Fibroblast of peridontal ligament (primary cell): Measurements from ENCODE around the gene SUGCT.

ENCODE experiments used
- DNase-seq: peaks from one replicate; pipeline ENCODE4 v3.0.0-alpha.2; 2010; ENCODE audit errors: extremely low read depth

Gene SUGCT

DNA sequence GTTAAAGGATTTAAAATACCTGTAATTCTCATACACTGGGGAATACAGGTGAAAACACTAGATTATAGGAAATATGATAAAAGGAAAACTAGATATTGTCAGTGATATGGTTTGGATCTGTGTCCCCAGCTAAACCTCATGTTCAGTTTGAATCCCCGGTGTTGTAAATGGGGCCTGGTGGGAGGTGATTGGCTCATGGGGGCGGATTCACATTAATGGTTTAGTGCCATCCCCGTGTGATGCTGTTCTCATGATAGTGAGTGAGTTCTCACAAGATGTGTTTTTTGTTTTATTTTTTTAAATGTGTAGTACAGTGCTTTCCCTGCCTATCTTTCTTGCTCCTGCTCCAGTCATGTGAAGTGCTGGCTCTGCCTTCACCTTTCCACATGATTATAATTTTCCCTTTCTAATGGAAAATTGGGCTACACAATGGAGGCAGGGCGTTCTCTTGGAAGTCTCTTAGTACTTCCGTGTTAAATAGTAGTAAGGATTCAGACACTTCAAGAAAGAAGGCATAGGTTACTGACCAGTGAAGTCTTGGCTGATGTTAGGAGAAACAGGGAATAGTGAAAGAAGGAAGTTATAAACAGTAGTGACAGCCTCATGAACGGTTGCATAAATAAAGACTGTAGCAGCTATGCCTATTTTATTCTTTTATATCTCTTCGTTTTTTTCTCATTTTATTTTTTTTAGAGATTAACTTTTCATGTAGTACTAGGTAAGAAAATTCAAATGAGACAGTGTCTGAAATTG is 386.4 kb downstream of the SUGCT start:
- no peak for DNase-seq

- no peak for DNase-seq
These were observed 391.0 kb downstream of the SUGCT start for GRCh38 chr7:40525764-40526163.

- DNase-seq, result peak; percentile 82
These were observed 392.3 kb downstream of the SUGCT start for GRCh38 chr7:40526951-40527715.

DNA sequence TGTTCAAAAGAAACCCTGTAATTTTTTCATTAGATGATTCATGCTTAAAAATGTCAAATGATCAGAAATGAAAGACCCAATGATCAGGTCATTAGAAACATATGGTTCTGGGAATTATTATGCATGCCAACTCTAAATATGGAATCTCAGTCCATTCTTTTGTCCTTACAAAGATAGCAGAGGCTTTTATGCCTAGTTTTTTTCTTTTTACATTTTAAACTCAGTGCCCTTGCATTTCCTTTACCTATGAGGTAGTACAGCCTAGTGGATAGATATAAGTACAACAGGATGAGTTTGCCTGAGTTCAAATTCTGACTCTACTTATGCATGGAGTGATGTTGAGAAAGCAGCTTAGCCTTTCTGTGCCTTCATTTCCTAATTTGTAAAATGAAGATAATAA is 392.9 kb downstream of the SUGCT start:
- peak; percentile 80 for DNase-seq

GRCh38 chr7:40530292-40530691 is 395.5 kb downstream of the SUGCT start:
- DNase-seq, result peak; percentile 86

GRCh38 chr7:40531956-40532355 is 397.2 kb downstream of the SUGCT start:
- peak; percentile 68 for DNase-seq

DNA sequence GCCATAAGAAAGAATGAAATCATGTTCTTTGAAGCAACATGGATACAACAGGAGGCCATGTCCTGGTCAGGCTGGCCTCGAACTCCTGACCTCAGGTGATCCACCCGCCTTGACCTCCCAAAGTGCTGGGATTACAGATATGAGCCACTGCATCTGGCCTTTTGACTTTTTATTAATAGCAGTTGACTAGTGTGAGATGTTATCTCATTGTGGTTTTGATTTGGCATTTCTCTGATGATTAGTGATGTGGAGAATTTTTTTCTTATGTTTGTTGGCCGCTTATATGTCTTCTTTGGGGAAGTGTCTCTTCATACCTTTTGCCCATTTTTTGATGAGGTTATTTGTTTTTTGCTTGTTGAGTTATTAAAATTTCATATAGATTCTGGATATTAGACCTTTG is 400.9 kb downstream of the SUGCT start:
- no peak for DNase-seq

DNA sequence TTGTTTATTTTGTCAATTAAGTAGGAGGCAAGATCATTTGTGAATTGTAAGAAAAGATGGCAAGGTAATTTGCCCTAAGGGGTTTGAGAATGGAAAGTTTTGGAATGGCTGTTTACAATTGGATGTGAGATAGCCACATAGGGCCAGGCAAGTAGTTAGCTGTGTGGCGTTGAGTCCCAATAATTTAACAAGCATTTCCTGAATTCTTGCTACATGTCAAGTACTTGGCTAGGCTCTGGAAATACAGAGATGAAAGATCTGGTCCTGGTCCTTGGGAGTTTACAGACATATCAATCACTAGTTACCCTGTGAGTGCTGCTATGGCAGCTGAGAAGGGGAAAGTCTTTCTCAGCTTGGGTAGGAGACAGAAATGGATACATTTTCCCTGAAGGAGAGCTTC is 401.6 kb downstream of the SUGCT start:
- no peak for DNase-seq

GRCh38 chr7:40538281-40538680 is 403.5 kb downstream of the SUGCT start:
- peak; percentile 43 for DNase-seq

- peak; percentile 84 for DNase-seq
These were observed 406.5 kb downstream of the SUGCT start for GRCh38 chr7:40541336-40541735.

DNA sequence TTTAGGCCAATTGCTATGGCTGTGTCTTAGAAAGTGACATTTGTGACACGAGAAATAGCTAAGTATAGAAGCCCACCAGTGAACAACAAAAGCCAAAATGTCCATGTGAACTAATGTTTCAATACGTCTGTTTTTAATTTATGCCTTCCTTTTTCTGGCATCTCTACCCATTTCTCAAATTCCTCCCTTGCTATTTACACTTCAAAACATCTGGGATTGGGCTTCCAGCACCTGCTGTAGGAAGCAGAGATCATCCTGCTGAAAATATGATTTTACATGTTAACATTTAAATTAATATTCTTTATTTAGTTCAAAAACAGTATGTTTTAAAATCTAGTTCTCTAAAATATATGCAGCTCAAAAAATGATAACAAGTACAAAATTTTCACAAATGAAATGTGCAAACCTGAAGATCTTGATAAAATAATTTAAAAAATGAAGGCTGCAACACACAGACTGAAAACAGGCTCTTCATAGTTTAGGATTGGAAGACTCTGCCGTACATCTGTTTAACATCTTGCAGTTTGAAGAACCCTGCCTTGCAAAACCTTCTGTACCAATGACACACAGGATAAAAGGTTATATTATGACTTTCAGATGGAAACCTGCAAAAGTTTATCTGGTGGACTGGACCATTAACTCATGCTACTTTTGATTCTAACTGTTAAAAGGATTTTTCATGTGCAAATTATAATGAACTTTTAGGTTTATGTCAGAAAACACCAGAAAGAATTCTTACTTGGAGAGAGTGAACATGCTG is 408.4 kb downstream of the SUGCT start:
- DNase-seq, result peak; percentile 58

DNA sequence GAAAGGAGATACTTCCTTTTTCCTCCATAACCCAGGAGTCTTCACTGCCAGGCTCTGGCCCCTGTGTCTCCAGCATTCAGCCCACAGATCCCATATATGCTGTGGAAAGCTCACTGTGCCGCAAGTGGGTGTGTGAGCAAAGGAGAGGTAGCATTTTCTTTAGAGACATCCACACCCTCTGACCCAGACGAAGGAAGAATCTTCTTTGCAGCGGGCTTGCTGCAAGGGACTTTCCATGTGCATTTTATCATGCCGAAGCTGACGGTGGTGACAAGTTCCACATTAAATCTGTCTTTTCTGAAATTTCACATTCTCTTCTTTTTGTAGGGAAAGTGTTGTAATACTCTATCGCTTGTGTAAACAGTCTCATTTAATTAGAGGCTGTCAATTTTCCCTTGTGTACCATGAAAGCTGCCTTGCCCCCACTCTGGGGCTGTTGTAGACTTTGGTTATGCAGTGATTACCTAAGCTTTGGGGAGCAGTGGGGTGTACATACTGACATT is 409.5 kb downstream of the SUGCT start:
- DNase-seq, result no peak

- peak; percentile 68 for DNase-seq
These were observed 410.1 kb downstream of the SUGCT start for GRCh38 chr7:40544871-40545303.

DNA sequence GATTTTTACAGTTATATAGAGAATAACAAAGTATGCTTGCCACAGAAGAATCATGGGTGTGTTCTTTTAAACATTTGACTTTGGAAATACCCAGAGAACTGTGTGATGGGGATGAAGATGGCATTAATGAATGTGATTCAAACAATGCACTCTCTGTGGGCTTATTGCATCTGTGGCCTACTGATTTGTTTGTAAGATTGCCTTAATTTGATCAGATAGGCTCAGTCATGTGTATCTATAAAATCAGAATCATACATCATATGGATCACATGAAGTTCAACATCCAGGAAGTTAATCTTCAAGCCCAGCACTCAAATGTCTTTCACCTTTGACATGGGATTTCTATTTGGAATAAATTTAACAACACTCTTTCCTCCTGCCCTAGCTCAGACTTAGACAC is 410.9 kb downstream of the SUGCT start:
- no peak for DNase-seq

DNA sequence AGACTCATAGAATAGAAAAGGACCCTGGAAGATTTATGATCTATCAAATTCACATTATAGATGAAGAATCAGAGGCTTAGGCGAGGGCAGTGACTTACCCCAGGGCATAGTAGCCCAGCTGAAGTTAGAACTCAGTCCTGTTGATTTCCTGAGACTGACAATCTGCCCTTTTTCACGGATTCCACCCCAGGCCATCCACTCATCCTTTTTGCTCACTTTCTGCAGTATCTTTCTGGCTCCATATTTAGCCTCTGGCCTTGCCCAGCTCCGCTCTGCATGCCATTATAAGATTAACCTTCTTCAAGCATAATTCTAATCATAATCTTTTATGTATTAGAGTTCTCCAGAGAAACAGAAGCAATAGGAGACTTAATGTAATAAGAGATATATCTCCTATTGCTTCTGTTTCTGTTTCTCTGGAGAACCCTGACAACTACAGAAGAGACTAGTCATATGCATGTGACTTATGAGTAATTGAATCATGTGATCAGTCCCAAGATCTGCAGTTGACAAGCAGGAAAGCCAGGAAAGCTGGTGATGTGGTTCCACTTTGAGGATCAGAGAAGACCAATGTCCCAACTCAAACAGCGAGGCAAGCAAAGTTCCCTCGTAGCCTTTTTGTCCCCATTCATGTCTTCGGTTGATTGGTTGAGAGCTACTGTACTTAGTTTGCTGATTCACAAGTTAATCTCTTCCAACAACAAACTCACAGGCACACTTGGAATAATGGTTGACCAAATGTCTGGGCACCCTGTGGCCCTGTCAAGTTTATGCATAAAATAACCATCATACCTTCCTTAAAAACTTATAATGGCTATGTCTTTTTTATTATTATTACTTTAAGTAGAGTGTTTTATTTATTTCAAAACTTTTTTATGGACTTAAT is 412.1 kb downstream of the SUGCT start:
- DNase-seq, result peak; percentile 34

DNA sequence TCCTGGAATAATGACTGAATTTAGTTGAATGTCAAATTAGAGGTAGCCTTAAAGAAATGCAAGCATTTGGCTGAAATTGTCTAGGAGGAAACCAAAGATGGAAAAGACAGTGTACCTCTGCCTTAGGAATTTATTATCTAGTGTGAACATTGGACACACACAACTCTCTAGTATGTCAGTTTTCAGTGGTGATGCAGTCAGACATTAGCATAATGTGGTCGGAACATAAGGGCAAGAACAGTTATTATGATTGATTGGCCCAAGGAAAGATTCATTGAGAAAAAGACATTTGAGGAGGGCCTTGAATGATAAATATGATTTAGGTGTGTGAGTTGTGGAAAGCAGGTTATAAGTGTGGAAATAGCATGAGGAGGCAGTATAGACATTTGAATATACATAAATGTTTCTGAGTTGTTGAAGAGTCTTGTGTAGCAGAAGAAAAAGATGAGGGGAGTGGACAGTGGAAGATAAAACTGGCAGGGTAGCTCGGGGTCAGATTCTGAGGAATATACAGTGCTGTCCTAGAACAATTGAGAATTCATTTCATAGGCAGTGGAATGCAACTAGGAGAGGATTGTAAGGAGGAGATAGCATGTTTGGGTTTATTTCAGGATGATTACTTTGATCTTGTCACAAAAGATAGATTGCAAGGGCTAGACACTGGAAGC is 414.7 kb downstream of the SUGCT start:
- DNase-seq, result no peak

DNA sequence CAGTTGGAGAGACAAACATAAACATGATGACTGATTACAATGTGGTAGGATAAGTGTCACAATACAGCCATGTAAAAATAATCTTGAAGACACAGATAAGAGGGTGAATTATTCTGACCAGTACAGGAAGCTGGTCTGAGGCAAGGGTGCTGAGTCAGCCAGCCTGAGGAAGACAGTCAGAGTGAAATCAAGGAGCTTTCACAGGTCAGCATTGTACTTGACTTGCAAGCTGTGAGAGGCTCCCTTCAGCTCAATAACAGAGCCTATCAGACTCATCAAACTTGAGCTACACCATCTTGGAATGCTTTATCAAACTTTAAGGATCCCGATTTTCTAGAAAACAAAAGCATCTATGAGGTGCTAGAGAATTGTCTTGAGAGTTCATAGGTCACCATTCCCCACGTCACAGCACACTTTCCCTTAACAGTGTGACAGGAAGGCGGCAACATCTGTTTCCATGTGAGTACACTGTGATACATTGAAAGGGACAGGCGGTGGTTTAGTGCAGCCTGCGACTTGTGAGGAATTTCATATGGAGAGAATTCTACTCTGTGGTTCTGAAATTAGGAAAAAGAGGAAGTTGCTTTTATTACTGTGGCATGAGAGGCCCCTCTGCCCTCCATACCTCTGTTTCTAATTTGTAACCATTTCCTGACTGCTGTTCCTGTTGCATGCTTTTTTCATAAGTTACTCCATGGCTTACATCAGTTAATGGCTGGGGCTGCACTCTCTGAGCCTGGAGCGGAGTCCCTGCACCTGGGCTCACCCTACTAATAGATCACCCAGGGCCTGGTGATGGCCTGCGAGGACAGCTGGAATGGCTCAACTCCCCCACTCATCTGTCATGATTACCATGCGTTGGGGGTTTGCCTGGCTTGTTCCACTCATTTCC is 417.1 kb downstream of the SUGCT start:
- DNase-seq, result peak; percentile 45

- no peak for DNase-seq
These were observed 425.9 kb downstream of the SUGCT start for GRCh38 chr7:40560672-40561071.

GRCh38 chr7:40566879-40567278 is 432.1 kb downstream of the SUGCT start:
- DNase-seq, result no peak

- DNase-seq, result no peak
These were observed 434.5 kb downstream of the SUGCT start for GRCh38 chr7:40569326-40569725.
